ENCODE data around the gene CHMP4A.
"Not testable (repeated sequence)": the region's sequence is repeated elsewhere in the genome, so short reads cannot be mapped to it uniquely, and the experiment has no call there.

The CHMP4A gene

GRCh38 chr14:24250354-24250753, 37.1 kb upstream of the CHMP4A start:
- DNase-seq (ENCODE audit: low read depth, low spot score) = no peak
- H3K4me3 ChIP-seq (ENCODE audit: low read depth, low read length) = no peak overlapping the region
- ChIA-PET POLR2A (interaction anchor here (0.6 to 2.4 kb wide), 2 partner anchors 8 to 43 kb away, joined by 3 to 18 read pairs; partner anchors contain the start of gene TINF2), CTCF (interaction anchor here (2.0 to 16.0 kb wide), 6 partner anchors 6 to 83 kb away, joined by 5 to 155 read pairs (median 20); partner anchors contain the start of genes CIDEB, DHRS1, MDP1 and NOP9)
- TF ChIP-seq CTCF (IDR thresholded peaks at IDR 0.05; ENCODE audit: insufficient read depth, low read length, missing control alignments) = no peak

GRCh38 chr14:24249230-24250021, 36.1 kb upstream of the CHMP4A start:
- ChIA-PET CTCF (interaction anchor here (1.9 to 15.9 kb wide), 3 partner anchors 21 to 59 kb away, joined by 6 to 315 read pairs (median 12); partner anchors contain the start of genes CIDEB, DHRS1, NOP9 and RABGGTA), POLR2A (no interaction called here)
- H3K4me3 ChIP-seq (ENCODE audit: low read depth, low read length) = no peak overlapping the region
- DNase-seq (ENCODE audit: low read depth, low spot score) = no peak
- TF ChIP-seq CTCF (IDR thresholded peaks at IDR 0.05; ENCODE audit: insufficient read depth, low read length, missing control alignments) = no peak

- no peak overlapping the region for H3K4me3 ChIP-seq (ENCODE audit: low read depth, low read length)
- no peak for DNase-seq (ENCODE audit: low read depth, low spot score)
- CTCF ChIA-PET = interaction anchor here (0.9 to 15.9 kb wide), 5 partner anchors 11 to 61 kb away, joined by 3 to 315 read pairs (median 118); partner anchors contain the start of genes CIDEB, DHRS1, GMPR2 and LTB4R
- POLR2A ChIA-PET = interaction anchor here (1.0 kb wide), 1 partner anchor 9 kb away, joined by 3 read pairs; no protein-coding TSS in a partner anchor
- TF ChIP-seq CTCF (IDR thresholded peaks at IDR 0.05; ENCODE audit: insufficient read depth, low read length, missing control alignments) = no peak
Observed at GRCh38 chr14:24247422-24247821, 34.1 kb upstream of the CHMP4A start.

GRCh38 chr14:24246765-24247212, 33.5 kb upstream of the CHMP4A start:
- no peak for TF ChIP-seq CTCF (IDR thresholded peaks at IDR 0.05; ENCODE audit: insufficient read depth, low read length, missing control alignments)
- ChIA-PET POLR2A (interaction anchor here (1.0 kb wide), 1 partner anchor 9 kb away, joined by 3 read pairs; no protein-coding TSS in a partner anchor), CTCF (interaction anchor here (0.9 to 15.9 kb wide), 5 partner anchors 12 to 62 kb away, joined by 3 to 315 read pairs (median 118); partner anchors contain the start of genes CIDEB, DHRS1, GMPR2 and LTB4R)
- DNase-seq (ENCODE audit: low read depth, low spot score) = no peak
- no peak overlapping the region for H3K4me3 ChIP-seq (ENCODE audit: low read depth, low read length)

- H3K4me3 ChIP-seq (ENCODE audit: low read depth, low read length); POLR2A ChIA-PET; DNase-seq (ENCODE audit: low read depth, low spot score): not testable (repeated sequence)
- CTCF ChIA-PET = interaction anchor here (9.2 to 15.9 kb wide), 3 partner anchors 13 to 63 kb away, joined by 118 to 315 read pairs (median 155); partner anchors contain the start of genes CIDEB, DHRS1, LTB4R and LTB4R2
Observed at GRCh38 chr14:24245350-24245749, 32.1 kb upstream of the CHMP4A start.

GRCh38 chr14:24243336-24243836, 30.1 kb upstream of the CHMP4A start:
- DNase-seq (ENCODE audit: low read depth, low spot score) = no peak
- peak overlapping the region; percentile 91 for H3K4me3 ChIP-seq (ENCODE audit: low read depth, low read length)
- CTCF ChIA-PET = interaction anchor here (0.6 to 15.9 kb wide), 30 partner anchors 10 to 189 kb away, joined by 3 to 315 read pairs (median 6); partner anchors contain the start of genes CHMP4A, CIDEB, DHRS1 and GMPR2
- TF ChIP-seq CTCF (IDR thresholded peaks at IDR 0.05; ENCODE audit: insufficient read depth, low read length, missing control alignments) = no peak
- POLR2A ChIA-PET = interaction anchor here (0.6 to 2.6 kb wide), 10 partner anchors 8 to 1304 kb away, joined by 3 to 27 read pairs (median 9); partner anchors contain the start of genes CHMP4A, CIDEB, DHRS1 and IPO4
